ENCODE results near the gene CCDC97.

The CCDC97 gene

DNA sequence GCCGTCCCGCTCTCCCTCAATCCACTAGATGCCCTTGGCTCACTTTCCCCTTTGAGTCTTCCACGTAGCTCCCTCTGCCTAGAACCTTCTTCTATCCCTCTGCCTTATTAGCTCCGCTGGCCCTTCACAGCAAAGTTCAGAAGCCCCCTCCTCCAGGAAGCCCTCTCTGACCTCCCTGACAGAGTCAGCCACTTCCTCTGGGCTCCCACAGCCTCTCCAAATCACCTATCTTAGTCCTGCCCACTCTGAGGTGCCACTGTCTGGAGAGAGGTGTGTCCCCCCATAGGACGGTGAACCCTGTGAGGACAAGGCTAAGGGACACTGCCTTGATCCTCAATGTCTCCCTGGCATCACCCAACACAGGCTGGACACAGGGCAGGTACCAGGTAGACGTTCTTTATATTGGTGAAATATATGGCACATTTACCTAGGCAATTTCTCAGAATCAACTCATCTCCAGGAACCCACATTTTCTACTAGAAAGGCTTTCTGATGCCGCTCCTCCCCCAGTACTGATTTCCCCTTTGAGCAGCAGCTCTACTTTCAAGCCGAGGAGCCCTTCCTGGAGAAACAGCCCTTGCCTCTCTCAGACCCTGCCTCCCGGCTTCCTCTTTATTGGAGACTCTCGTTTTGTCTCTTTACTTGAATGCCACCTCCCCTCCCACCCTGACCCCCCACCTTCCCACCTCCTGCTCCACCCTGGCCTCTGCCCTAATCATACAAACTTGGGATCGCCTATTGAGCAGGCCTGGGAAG is 47.2 kb downstream of the CCDC97 start:
- no peaks in the 10 kb centered on the region for H3K4me1 ChIP-seq (ENCODE audit: insufficient read depth, low read length)
- no peaks in the 10 kb centered on the region for H3K36me3 ChIP-seq (ENCODE audit: insufficient read depth, low read length)
- H3K27me3 ChIP-seq (ENCODE audit: insufficient read depth, low read length) = peaks cover 13% of the 10 kb centered on the region
- WGBS = 83% methylated on average over 10 of the region's 11 CpGs
- no peaks in the 10 kb centered on the region for H3K9me3 ChIP-seq (ENCODE audit: insufficient read depth, low read depth, low read length)
- H3K9ac ChIP-seq (ENCODE audit: low read depth, low read length) = no peak overlapping the region
- H3K27ac ChIP-seq (ENCODE audit: low read depth, low read length) = no peak overlapping the region
- no peak overlapping the region for H3K4me3 ChIP-seq (ENCODE audit: low read length)

DNA sequence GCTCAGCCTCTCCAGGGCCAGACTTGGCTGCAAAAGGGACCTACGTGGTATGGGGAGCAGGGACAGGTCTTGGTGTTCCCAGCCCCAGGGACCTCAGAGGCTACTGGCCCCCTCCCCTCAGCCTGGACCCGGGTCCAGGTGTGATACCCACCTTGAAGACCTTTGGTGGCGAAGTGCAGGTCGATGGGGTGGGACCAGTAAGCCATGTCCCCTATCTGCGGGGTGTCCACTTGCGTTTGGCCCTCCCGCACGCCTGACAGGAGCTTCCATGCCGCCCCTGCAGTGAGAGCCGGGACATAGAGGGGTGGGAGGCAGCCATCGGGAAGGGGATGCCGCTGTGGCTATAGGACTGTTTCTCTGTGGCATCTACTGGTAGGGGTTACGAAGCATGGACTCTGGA is 47.8 kb downstream of the CCDC97 start:
- 93% methylated on average over 13 of the region's 13 CpGs for WGBS
- Histone ChIP-seq H3K9ac (ENCODE audit: low read depth, low read length) (no peak overlapping the region), H3K27ac (ENCODE audit: low read depth, low read length) (no peak overlapping the region), H3K9me3 (ENCODE audit: insufficient read depth, low read depth, low read length) (no peaks in the 10 kb centered on the region), H3K4me1 (ENCODE audit: insufficient read depth, low read length) (no peaks in the 10 kb centered on the region), H3K4me3 (ENCODE audit: low read length) (no peak overlapping the region), H3K36me3 (ENCODE audit: insufficient read depth, low read length) (no peaks in the 10 kb centered on the region), H3K27me3 (ENCODE audit: insufficient read depth, low read length) (peaks cover 7% of the 10 kb centered on the region; the same call in 1 of the 2 replicates)

GRCh38 chr19:41359741-41360140 is 49.8 kb downstream of the CCDC97 start:
- H3K27ac ChIP-seq (ENCODE audit: low read depth, low read length) = no peak overlapping the region
- H3K36me3 ChIP-seq (ENCODE audit: insufficient read depth, low read length) = no peaks in the 10 kb centered on the region
- H3K27me3 ChIP-seq (ENCODE audit: insufficient read depth, low read length) = no peaks in the 10 kb centered on the region
- H3K9me3 ChIP-seq (ENCODE audit: insufficient read depth, low read depth, low read length) = no peaks in the 10 kb centered on the region
- no peak overlapping the region for H3K4me3 ChIP-seq (ENCODE audit: low read length)
- H3K9ac ChIP-seq (ENCODE audit: low read depth, low read length) = no peak overlapping the region
- H3K4me1 ChIP-seq (ENCODE audit: insufficient read depth, low read length) = peaks cover 3% of the 10 kb centered on the region; the same call in 1 of the 2 replicates
- 85% methylated on average over 1 of the region's 1 CpG for WGBS

GRCh38 chr19:41362143-41362847 is 52.3 kb downstream of the CCDC97 start:
- no peak overlapping the region for H3K9ac ChIP-seq (ENCODE audit: low read depth, low read length)
- H3K27ac ChIP-seq (ENCODE audit: low read depth, low read length) = no peak overlapping the region
- no peak overlapping the region for H3K4me3 ChIP-seq (ENCODE audit: low read length)
- H3K9me3 ChIP-seq (ENCODE audit: insufficient read depth, low read depth, low read length) = no peaks in the 10 kb centered on the region
- H3K27me3 ChIP-seq (ENCODE audit: insufficient read depth, low read length) = no peaks in the 10 kb centered on the region
- H3K36me3 ChIP-seq (ENCODE audit: insufficient read depth, low read length) = no peaks in the 10 kb centered on the region
- WGBS = 91% methylated on average over 8 of the region's 10 CpGs
- peaks cover 4% of the 10 kb centered on the region; the same call in 1 of the 2 replicates for H3K4me1 ChIP-seq (ENCODE audit: insufficient read depth, low read length)

DNA sequence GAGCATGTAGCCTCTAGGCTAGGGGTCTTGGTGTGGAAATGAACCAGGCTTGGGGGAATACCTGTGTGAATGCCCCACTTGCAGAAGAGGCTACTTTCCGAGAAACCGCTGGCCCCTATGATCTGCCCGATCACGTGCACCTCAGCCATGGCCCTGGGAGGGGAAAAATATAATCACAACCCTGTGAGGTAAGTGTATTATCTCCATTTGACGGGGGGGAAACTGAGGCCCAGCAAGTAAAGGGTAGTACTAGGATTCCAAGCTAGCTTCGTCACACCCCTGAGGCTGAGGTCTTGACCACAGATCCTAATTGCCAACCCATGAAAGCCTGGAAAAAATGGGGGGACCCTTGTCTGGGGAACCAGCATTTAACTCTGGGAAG is 53.4 kb downstream of the CCDC97 start:
- Histone ChIP-seq H3K4me1 (ENCODE audit: insufficient read depth, low read length) (peaks cover 4% of the 10 kb centered on the region; the same call in 1 of the 2 replicates), H3K36me3 (ENCODE audit: insufficient read depth, low read length) (no peaks in the 10 kb centered on the region), H3K9ac (ENCODE audit: low read depth, low read length) (peak overlapping the region; percentile 95), H3K27me3 (ENCODE audit: insufficient read depth, low read length) (no peaks in the 10 kb centered on the region), H3K4me3 (ENCODE audit: low read length) (peak overlapping the region; percentile 85), H3K27ac (ENCODE audit: low read depth, low read length) (no peak overlapping the region), H3K9me3 (ENCODE audit: insufficient read depth, low read depth, low read length) (no peaks in the 10 kb centered on the region)
- 57% methylated on average over 6 of the region's 6 CpGs for WGBS

DNA sequence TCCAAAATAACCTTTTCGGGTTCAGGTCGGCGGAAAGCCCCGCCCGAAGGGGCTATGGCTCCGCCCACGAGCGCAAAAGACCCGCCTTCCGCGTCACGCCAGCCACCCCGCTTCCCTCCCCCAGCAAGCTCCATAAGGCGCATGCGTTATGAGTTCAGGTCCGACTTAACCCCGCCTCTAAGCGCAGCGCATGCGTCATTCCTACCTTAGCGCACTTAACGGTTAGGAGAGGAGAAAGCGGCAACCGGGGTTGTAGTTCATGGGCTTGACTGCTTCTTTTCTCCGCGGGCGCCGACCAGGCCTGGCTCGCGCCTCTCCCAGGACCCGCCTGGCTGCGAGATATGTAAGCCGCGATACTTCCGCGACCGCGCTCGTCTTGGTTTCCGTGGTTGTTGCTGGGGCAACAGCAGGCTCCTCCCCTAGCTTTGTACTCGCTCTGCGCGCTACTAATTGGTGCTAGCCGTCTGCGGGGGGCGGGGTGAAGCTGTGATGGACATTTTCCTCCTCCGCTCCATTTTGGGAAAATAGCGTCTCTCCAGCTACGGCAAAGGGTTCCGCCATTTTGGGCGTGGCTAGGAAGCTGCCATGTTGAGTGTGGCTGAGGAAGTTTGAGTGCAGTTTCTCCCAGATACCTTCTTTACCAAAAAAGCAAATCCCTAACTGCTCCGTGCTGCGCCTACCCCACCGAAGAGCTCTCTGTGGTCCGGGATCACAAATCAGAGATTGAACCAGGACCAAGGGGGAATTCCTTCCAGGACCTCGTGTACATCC is 54.0 kb downstream of the CCDC97 start, which contains the start of gene B9D2:
Gene B9D2 (minus strand): TSS at position 397 of the 771 bp plus-strand sequence. CDS start 630 bp downstream, outside the sequence.
- Histone ChIP-seq H3K9ac (ENCODE audit: low read depth, low read length) (peak within 1 kb of the TSS; percentile 95), H3K36me3 (ENCODE audit: insufficient read depth, low read length) (no peaks in the 10 kb centered on the region), H3K4me3 (ENCODE audit: low read length) (peak within 1 kb of the TSS; percentile 85), H3K27me3 (ENCODE audit: insufficient read depth, low read length) (no peaks in the 10 kb centered on the region), H3K27ac (ENCODE audit: low read depth, low read length) (peak within 1 kb of the TSS; percentile 95), H3K9me3 (ENCODE audit: insufficient read depth, low read depth, low read length) (no peaks in the 10 kb centered on the region), H3K4me1 (ENCODE audit: insufficient read depth, low read length) (peaks cover 4% of the 10 kb centered on the region; the same call in 1 of the 2 replicates)
- under 1% methylated on average over 53 of the region's 56 CpGs for WGBS

- Histone ChIP-seq H3K9ac (ENCODE audit: low read depth, low read length) (peak overlapping the region; percentile 95), H3K27me3 (ENCODE audit: insufficient read depth, low read length) (no peaks in the 10 kb centered on the region), H3K9me3 (ENCODE audit: insufficient read depth, low read depth, low read length) (no peaks in the 10 kb centered on the region), H3K4me3 (ENCODE audit: low read length) (peak overlapping the region; percentile 85), H3K27ac (ENCODE audit: low read depth, low read length) (peak overlapping the region; percentile 95), H3K36me3 (ENCODE audit: insufficient read depth, low read length) (no peaks in the 10 kb centered on the region), H3K4me1 (ENCODE audit: insufficient read depth, low read length) (peaks cover 4% of the 10 kb centered on the region; the same call in 1 of the 2 replicates)
- WGBS = 97% methylated on average over 7 of the region's 14 CpGs
These were observed 54.8 kb downstream of the CCDC97 start for GRCh38 chr19:41364524-41365391.

DNA sequence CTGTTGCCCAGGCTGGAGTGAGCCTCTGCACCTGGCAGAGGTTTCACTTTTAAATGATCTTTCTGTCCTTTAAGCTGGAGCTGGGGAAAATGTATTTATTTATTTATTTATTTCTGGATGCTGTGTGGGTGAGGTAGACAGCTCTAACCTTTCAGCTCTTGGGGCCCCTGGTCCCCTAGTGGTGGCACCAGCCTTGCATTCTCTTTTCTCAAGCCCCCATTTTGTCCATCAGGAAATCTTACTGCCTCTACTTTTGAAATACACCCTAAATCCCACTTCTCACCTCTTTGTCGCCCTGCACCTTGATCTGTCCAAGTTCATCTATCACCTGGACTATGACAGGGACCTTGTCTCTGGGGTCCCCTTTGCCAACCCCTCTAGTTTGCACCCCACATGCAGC is 56.1 kb downstream of the CCDC97 start:
- H3K4me1 ChIP-seq (ENCODE audit: insufficient read depth, low read length) = peaks cover 4% of the 10 kb centered on the region; the same call in 1 of the 2 replicates

DNA sequence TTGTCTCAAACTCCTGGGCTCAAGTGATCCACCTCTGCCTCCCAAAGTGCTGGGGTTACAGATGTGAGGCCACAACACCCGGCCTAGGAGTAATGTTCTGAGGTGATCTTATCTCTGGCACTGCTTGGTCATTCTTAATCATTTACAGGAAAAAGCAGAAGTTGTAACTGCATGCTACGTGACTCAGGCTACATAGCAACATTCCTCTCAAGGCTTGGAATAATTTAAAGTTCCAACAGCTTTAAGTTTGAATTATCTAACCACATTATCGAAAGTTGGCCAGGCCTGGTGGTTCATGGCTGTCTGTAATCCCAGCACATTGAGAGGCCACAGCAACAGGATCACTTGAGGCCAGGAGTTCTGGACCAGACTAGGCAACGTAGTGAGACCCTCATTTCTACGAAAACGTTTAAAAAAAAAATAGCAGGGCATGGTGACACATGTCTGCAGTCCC is 57.9 kb downstream of the CCDC97 start:
- Histone ChIP-seq H3K36me3 (ENCODE audit: insufficient read depth, low read length) (no peaks in the 10 kb centered on the region), H3K9me3 (ENCODE audit: insufficient read depth, low read depth, low read length) (no peaks in the 10 kb centered on the region), H3K27me3 (ENCODE audit: insufficient read depth, low read length) (no peaks in the 10 kb centered on the region), H3K9ac (ENCODE audit: low read depth, low read length) (no peak overlapping the region), H3K4me3 (ENCODE audit: low read length) (no peak overlapping the region), H3K27ac (ENCODE audit: low read depth, low read length) (no peak overlapping the region), H3K4me1 (ENCODE audit: insufficient read depth, low read length) (peaks cover 4% of the 10 kb centered on the region; the same call in 1 of the 2 replicates)
- 89% methylated on average over 6 of the region's 6 CpGs for WGBS

More for the DNA sequence above, 56.1 kb downstream of the CCDC97 start:
- Histone ChIP-seq H3K27ac (ENCODE audit: low read depth, low read length) (no peak overlapping the region), H3K9ac (ENCODE audit: low read depth, low read length) (no peak overlapping the region), H3K9me3 (ENCODE audit: insufficient read depth, low read depth, low read length) (no peaks in the 10 kb centered on the region), H3K27me3 (ENCODE audit: insufficient read depth, low read length) (no peaks in the 10 kb centered on the region), H3K36me3 (ENCODE audit: insufficient read depth, low read length) (no peaks in the 10 kb centered on the region), H3K4me3 (ENCODE audit: low read length) (no peak overlapping the region)
- 88% methylated on average over 1 of the region's 1 CpG for WGBS

- Histone ChIP-seq H3K4me1 (ENCODE audit: insufficient read depth, low read length) (0 out of 2 replicates have a peak, but pooled peaks cover under 1% of the 10 kb centered on the region), H3K9me3 (ENCODE audit: insufficient read depth, low read depth, low read length) (no peaks in the 10 kb centered on the region), H3K27me3 (ENCODE audit: insufficient read depth, low read length) (no peaks in the 10 kb centered on the region), H3K4me3 (ENCODE audit: low read length) (no peak overlapping the region), H3K36me3 (ENCODE audit: insufficient read depth, low read length) (no peaks in the 10 kb centered on the region), H3K9ac (ENCODE audit: low read depth, low read length) (no peak overlapping the region), H3K27ac (ENCODE audit: low read depth, low read length) (no peak overlapping the region)
- WGBS = 96% methylated on average over 1 of the region's 2 CpGs
These were observed 59.8 kb downstream of the CCDC97 start for GRCh38 chr19:41369769-41370168.
